Retinal pigment epithelial cell (primary cell): ENCODE measurements around the gene ELMO1.

Experiments
- DNase-seq: peaks from one replicate; pipeline ENCODE4 v3.0.0-alpha.2; 2010; ENCODE audit warnings: low read depth
- H3K4me3 ChIP-seq: 2 replicates; pipeline ENCODE4 v1.5.1; 2011; ENCODE audit warnings: mild to moderate bottlenecking, low read length, control low read depth, moderate library complexity
- CTCF ChIP-seq: conservative IDR thresholded peaks from 2 replicates; pipeline ENCODE4 v1.5.1; 2011; ENCODE audit warnings: low read depth, low read length, control low read depth, inconsistent platforms

The ELMO1 gene

GRCh38 chr7:37311355-37311754 is 137.3 kb downstream of the ELMO1 start:
- no peak for TF ChIP-seq CTCF
- no peak for DNase-seq
- no peak overlapping the region for H3K4me3 ChIP-seq

- no peak overlapping the region for H3K4me3 ChIP-seq
- TF ChIP-seq CTCF, result no peak
- DNase-seq, result no peak
Measured at GRCh38 chr7:37310327-37311080, 138.2 kb downstream of the ELMO1 start.

- no peak for DNase-seq
- no peak for TF ChIP-seq CTCF
- no peak overlapping the region for H3K4me3 ChIP-seq
Measured at GRCh38 chr7:37309493-37309892, 139.2 kb downstream of the ELMO1 start.

- no peak for TF ChIP-seq CTCF
- DNase-seq, result no peak
- no peak overlapping the region for H3K4me3 ChIP-seq
Measured at GRCh38 chr7:37304921-37305320, 143.7 kb downstream of the ELMO1 start.

GRCh38 chr7:37297546-37297945 is 151.1 kb downstream of the ELMO1 start:
- no peak for TF ChIP-seq CTCF
- DNase-seq, result peak; percentile 9
- H3K4me3 ChIP-seq, result no peak overlapping the region

GRCh38 chr7:37295401-37295800 is 153.3 kb downstream of the ELMO1 start:
- DNase-seq, result no peak
- no peak for TF ChIP-seq CTCF
- no peak overlapping the region for H3K4me3 ChIP-seq

GRCh38 chr7:37290731-37291130 is 157.9 kb downstream of the ELMO1 start:
- TF ChIP-seq CTCF, result no peak
- no peak overlapping the region for H3K4me3 ChIP-seq
- no peak for DNase-seq
